ENCODE results near the gene CSF3R.

Gene CSF3R

GRCh38 chr1:36508257-36508656 lies 25.5 kb upstream of the CSF3R start:
- TF ChIP-seq POLR2AphosphoS5 (IDR thresholded peaks at IDR 0.05; ENCODE audit: low read depth, low read length) (no peak), SIN3A (IDR thresholded peaks at IDR 0.05; ENCODE audit: borderline replicate concordance, insufficient read depth, low read length) (no peak), REST (IDR thresholded peaks at IDR 0.05; ENCODE audit: insufficient read depth in 1 of 2, low read depth in 2 of 2, low read length in 2 of 2) (no peak), FOXP2 (optimal IDR thresholded peaks at IDR 0.05; ENCODE audit: borderline replicate concordance, extremely low read depth, extremely low read length, insufficient read depth) (no peak), TAF1 (IDR thresholded peaks at IDR 0.05; ENCODE audit: borderline replicate concordance, insufficient read depth, low read length) (no peak)

GRCh38 chr1:36506276-36506920 lies 23.7 kb upstream of the CSF3R start:
- TF ChIP-seq SIN3A (IDR thresholded peaks at IDR 0.05; ENCODE audit: borderline replicate concordance, insufficient read depth, low read length): no peak
- no peak for TF ChIP-seq REST (IDR thresholded peaks at IDR 0.05; ENCODE audit: insufficient read depth in 1 of 2, low read depth in 2 of 2, low read length in 2 of 2)
- no peak for TF ChIP-seq TAF1 (IDR thresholded peaks at IDR 0.05; ENCODE audit: borderline replicate concordance, insufficient read depth, low read length)
- no peak for TF ChIP-seq FOXP2 (optimal IDR thresholded peaks at IDR 0.05; ENCODE audit: borderline replicate concordance, extremely low read depth, extremely low read length, insufficient read depth)
- TF ChIP-seq POLR2AphosphoS5 (IDR thresholded peaks at IDR 0.05; ENCODE audit: low read depth, low read length): no peak

GRCh38 chr1:36503733-36504132 lies 21.0 kb upstream of the CSF3R start:
- TF ChIP-seq POLR2AphosphoS5 (IDR thresholded peaks at IDR 0.05; ENCODE audit: low read depth, low read length) (no peak), TAF1 (IDR thresholded peaks at IDR 0.05; ENCODE audit: borderline replicate concordance, insufficient read depth, low read length) (no peak), REST (IDR thresholded peaks at IDR 0.05; ENCODE audit: insufficient read depth in 1 of 2, low read depth in 2 of 2, low read length in 2 of 2) (no peak), FOXP2 (optimal IDR thresholded peaks at IDR 0.05; ENCODE audit: borderline replicate concordance, extremely low read depth, extremely low read length, insufficient read depth) (no peak), SIN3A (IDR thresholded peaks at IDR 0.05; ENCODE audit: borderline replicate concordance, insufficient read depth, low read length) (no peak)

- TF ChIP-seq TAF1 (IDR thresholded peaks at IDR 0.05; ENCODE audit: borderline replicate concordance, insufficient read depth, low read length) (no peak), SIN3A (IDR thresholded peaks at IDR 0.05; ENCODE audit: borderline replicate concordance, insufficient read depth, low read length) (no peak), REST (IDR thresholded peaks at IDR 0.05; ENCODE audit: insufficient read depth in 1 of 2, low read depth in 2 of 2, low read length in 2 of 2) (no peak), POLR2AphosphoS5 (IDR thresholded peaks at IDR 0.05; ENCODE audit: low read depth, low read length) (no peak), FOXP2 (optimal IDR thresholded peaks at IDR 0.05; ENCODE audit: borderline replicate concordance, extremely low read depth, extremely low read length, insufficient read depth) (no peak)
Measured at GRCh38 chr1:36503159-36503558, 20.4 kb upstream of the CSF3R start.
